HG03439 (cell line): ENCODE measurements around the gene MKI67.
"Not testable (repeated sequence)": the region's sequence is repeated elsewhere in the genome, so short reads cannot be mapped to it uniquely, and the experiment has no call there.

Experiments
- ATAC-seq: cut with Tn5 transposase; IDR thresholded peaks from one replicate; pipeline ENCODE4 v1.9.1; 2021; ENCODE audit warnings: mild to moderate bottlenecking, moderate library complexity; ENCODE audit not compliant: unreplicated experiment

The MKI67 gene

GRCh38 chr10:128149267-128150014 lies 23.2 kb upstream of the MKI67 start:
- ATAC-seq, result no peak

DNA sequence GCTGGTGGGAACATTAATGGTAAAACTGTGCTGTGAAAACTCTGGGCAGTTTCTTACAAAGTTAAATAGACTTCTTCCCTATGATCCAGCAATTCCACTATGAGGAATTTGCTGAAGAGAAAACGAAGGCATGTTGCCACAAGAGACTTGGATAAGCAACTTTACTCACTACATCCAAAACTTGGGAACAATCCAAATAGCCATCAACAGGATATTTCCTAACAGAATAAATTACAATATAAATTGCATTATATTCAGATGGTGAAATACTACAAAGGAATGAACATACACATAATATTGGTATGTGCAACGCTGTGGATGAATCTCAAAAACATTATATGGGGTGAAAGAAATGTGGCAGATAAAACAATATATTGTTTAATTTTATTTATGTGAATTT lies 21.4 kb upstream of the MKI67 start:
- no peak for ATAC-seq

- ATAC-seq, result no peak
Observed at GRCh38 chr10:128147064-128147463, 20.8 kb upstream of the MKI67 start.

DNA sequence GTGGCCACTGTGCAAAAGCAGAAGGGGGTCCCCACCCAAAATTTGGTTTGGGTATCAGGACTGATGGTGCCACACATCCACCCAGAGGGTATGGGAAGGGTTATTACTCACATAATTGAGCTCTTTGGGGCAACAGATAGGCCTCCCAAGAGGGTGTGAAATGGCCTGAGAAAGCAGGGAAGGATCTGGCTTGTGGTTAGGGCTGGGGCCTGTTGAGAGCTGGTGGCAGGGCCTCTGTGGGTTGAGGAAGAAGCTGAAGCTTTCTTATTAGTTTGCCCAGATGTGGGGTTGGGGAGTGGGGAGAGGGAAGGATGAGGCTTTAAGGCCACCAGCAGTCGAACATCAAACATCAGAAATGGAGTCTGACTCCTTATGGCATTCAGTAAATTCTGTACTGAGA lies 18.3 kb upstream of the MKI67 start:
- ATAC-seq, result no peak

GRCh38 chr10:128143531-128143930 lies 17.3 kb upstream of the MKI67 start:
- ATAC-seq, result no peak

DNA sequence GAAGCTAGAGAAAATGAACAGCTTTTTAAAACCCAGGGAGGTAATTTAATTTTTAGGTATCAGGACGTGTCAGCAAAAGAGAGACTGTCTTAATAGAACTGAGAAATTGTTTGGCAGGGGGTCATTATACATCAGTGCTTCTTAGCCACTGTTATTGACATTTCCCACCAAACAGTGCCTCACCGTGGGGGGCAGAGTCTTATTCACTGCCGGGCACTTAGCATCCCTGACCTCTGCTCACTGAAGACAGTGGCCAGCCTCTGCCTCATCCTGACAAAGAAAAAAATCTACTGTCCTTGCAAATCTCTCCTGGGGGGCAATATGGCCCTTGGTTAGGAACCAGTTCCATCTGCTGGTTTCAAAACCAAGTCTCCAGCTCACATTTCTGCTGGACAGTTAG lies 14.2 kb upstream of the MKI67 start:
- no peak for ATAC-seq

GRCh38 chr10:128138429-128138828 lies 12.2 kb upstream of the MKI67 start:
- not testable (repeated sequence) for ATAC-seq

GRCh38 chr10:128137877-128138276 lies 11.7 kb upstream of the MKI67 start:
- no peak for ATAC-seq

DNA sequence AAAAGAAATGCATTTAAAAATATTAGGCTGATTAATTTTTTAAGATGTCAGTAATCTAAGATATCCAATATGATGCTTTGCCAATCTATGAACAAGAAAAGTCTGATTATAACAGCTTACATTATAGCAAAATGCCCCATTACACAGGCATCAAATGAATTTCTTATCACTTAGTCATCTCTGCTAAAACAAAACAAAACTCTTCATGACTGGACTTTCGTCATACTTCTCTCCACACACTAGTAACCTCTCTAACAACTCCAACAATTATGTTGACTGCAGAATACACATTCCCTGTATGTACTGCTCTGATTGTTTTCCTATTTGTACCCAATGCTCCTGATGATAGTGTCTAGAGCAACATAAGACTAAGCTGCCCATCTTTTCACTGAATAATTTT lies 3.8 kb upstream of the MKI67 start:
- no peak for ATAC-seq

- ATAC-seq, result no peak
Observed at GRCh38 chr10:128128582-128128981, 2.4 kb upstream of the MKI67 start.

DNA sequence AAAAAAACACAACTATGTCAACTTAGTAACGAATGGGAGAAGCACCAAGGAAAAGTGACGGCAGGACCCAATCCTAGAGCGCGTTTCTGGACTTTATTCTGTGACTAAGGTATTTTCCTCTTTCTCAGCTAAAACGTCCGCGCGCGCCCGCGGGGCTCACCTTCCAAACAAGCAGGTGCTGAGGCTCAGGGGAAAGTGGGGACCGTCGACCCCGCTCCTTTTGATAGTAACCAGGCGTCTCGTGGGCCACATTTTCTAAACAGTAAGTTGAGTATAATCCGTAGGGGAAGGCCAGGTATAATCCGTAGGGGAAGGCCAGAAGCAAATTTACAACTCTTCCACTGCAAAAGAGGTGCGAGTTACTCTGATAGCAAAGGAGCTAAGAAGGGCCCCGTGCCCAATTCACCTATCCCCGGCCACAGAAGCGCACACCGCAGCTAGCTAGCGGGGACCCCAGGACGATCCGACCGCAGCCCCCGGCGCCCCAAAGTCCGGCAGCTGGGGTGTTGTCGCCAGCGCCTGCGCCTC lies 743 bp downstream of the MKI67 start:
- no peak for ATAC-seq

DNA sequence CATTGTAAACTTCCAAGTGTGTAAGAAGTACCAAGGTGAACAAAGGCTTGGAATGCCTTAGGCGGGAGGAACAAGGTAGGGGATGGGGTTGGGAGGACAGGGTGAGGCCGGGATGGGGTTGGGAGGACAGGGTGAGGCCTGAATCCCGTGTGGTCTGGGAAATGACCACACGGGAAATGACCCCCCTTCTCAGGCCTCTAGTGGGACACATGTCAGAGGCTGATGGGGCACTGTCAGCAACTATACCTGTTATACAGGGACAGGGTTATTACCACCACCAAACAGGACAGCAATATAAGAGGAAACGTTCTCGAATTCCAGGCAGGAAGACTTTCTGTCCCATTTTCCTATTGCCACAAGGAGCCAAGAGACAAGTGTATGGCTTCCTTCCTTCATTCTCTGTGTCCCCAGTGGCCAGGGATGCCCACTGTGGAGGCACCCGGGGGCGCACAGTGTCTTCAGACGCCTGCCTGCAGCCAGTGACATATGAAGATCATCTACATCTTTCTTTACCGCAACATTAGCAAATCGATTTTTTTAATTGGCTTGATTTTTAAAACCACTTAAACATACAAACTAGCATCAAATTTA lies 1.3 kb downstream of the MKI67 start:
- ATAC-seq, result no peak

GRCh38 chr10:128123846-128124245 lies 2.4 kb downstream of the MKI67 start:
- no peak for ATAC-seq

DNA sequence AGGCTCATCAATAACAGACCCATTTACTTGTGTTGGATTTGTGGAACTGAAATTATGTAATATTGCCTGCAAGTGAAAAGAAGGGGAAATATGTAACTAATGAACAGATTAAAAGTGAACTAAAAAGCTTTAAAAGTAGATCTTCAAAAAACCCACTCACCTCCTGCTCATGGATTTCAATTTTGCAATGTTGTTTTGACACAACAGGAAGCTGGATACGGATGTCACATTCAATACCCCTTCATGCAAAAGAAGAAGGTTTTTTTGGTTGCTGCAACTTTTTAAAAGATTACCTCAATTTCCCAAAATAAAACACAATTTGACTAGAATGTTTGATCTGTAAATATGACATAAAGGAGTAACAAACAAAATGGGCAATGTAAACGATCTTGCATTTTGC lies 3.3 kb downstream of the MKI67 start:
- ATAC-seq, result no peak

GRCh38 chr10:128121750-128122412 lies 4.3 kb downstream of the MKI67 start:
- no peak for ATAC-seq

GRCh38 chr10:128116851-128117615 lies 9.2 kb downstream of the MKI67 start:
- no peak for ATAC-seq

DNA sequence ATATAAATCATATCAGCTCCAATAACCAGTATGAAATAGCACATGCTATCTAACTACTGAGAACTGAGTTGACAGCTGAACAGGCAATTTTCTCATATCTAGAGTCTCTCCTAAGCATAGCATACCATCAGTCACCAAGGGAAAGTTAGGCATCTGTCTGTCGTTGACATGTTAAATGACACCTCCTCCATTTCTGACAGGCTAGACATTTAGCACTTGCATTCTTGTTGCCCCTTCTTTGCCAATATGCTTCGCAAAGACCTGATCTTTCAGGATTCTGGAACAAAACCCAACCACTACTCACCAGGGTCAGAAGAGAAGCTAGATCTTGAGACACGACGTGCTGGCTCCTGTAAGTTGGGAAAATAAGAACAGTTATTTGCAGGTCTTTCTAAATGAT lies 10.0 kb downstream of the MKI67 start:
- no peak for ATAC-seq

DNA sequence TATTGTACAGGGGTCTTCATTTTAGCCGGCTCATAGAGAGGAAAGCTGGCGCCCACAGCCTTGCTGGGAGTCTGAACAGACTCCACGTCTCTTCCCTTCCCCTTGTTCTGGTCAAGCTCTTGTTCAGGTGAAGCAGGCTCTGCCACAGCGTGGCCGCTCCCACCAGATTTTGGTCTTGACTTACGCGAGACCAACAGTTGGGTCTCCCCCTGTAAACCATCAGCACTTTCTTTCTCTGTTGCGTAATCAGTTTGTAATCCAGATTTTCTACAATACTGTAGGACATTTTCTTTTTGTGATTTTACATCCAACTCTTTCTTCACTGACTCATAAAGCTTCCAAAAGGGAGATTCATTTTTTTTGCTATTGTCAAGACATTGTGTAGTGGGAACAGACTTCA lies 10.9 kb downstream of the MKI67 start:
- no peak for ATAC-seq

GRCh38 chr10:128114901-128115300 lies 11.3 kb downstream of the MKI67 start:
- ATAC-seq, result no peak

DNA sequence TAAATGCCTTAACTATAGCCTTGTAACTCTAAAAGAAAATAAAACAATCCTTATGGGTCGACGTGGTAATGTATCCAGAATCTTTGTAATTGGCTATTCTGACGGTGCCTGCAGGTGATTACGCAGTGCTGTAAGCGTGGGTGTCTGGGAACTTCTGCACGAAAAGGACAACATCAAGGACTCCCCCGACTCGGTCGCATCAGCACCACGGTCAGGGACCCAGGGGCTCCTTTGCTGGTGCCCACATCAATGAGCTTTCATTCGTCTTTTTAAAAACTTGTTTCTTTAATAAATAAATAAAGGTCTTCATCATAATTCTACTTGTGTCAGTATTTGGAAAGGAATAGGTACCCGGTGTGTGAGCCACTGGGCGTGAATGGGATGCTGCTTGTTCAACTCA lies 13.2 kb downstream of the MKI67 start:
- no peak for ATAC-seq

GRCh38 chr10:128111696-128112095 lies 14.5 kb downstream of the MKI67 start:
- no peak for ATAC-seq
